ENCODE data around the gene SALL3.

DNA sequence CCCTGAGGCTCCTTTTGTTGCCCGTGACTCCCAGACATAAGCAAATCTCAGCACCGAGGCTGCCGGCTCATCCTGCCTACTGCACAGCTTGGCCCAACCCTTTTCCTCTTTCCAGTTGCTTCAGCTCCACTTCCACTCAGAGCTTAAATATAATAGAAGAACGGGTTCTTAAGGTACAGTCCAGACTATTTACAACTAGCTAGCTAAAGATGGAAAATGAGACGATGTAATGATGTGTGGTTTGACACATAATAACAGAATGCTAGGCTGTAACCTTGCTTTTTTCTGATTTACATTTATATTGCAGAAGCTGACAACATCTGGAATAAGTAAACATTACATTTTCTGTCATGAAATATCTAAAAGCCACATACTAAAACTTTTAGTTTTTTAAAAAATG, 62.7 kb downstream of the SALL3 start:
- TF ChIP-seq CTCF (IDR thresholded peaks at IDR 0.05) (no peak), POLR2A (IDR thresholded peaks at IDR 0.05) (no peak)
